Common myeloid progenitor, CD34-positive (primary cell): ENCODE measurements around the gene PPP4R3A.
"Not testable (repeated sequence)": the region's sequence is repeated elsewhere in the genome, so short reads cannot be mapped to it uniquely, and the experiment has no call there.

ENCODE experiments used
- CTCF ChIA-PET: fragments of 350-600 bp; sonication (Branson Sonifier 250); formaldehyde crosslinking; loops from one replicate; lab custom pipeline; 2021; ENCODE audit warnings: antibody characterized with exemption; lab: Charles Lee
- POLR2A ChIA-PET: fragments of 350-600 bp; sonication (Branson Sonifier 250); formaldehyde crosslinking; loops from one replicate; lab custom pipeline; 2021; ENCODE audit warnings: antibody characterized with exemption; lab: Charles Lee
- DNase-seq, 3 donors: peaks; one replicate each; pipeline versions ENCODE4 v3.0.0 to v3.0.0-alpha.2; 2013
- H3K27ac ChIP-seq, 2 experiments: 1 replicate in 1 of 2; 2 replicates in 1 of 2; pipeline ENCODE4 v1.7.0; 2013; ENCODE audit warnings: inconsistent platforms in 2 of 2, low read length in 2 of 2, mild to moderate bottlenecking in 2 of 2, low read depth in 1 of 2, moderate library complexity in 1 of 2; ENCODE audit not compliant: severe bottlenecking in 2 of 2, insufficient read depth in 1 of 2, poor library complexity in 1 of 2
- H3K27me3 ChIP-seq, 5 experiments: replicated peaks in 2 of 5; 1 replicate in 3 of 5; 2 replicates in 2 of 5; pipeline versions ENCODE4 v1.6.1 to v1.7.0; 2013; ENCODE audit warnings: low read length in 4 of 5, mild to moderate bottlenecking in 2 of 5, moderate library complexity in 2 of 5, inconsistent platforms in 1 of 5; ENCODE audit not compliant: insufficient read depth in 5 of 5, control insufficient read depth in 4 of 5
- H3K36me3 ChIP-seq, 4 experiments: 1 replicate in 2 of 4; 2 replicates in 2 of 4; pipeline versions ENCODE4 v1.6.1 to v1.7.0; 2013; ENCODE audit warnings: low read length in 3 of 4, control low read depth in 1 of 4, mild to moderate bottlenecking in 1 of 4; ENCODE audit not compliant: control insufficient read depth in 4 of 4, insufficient read depth in 4 of 4
- H3K4me1 ChIP-seq, 4 experiments: 1 replicate in 3 of 4; 2 replicates in 1 of 4; pipeline versions ENCODE4 v1.6.1 to v1.7.1; 2013; ENCODE audit warnings: low read length in 3 of 4, mild to moderate bottlenecking in 3 of 4, control low read depth in 1 of 4, inconsistent platforms in 1 of 4, moderate library complexity in 1 of 4; ENCODE audit not compliant: control insufficient read depth in 4 of 4, insufficient read depth in 4 of 4; ENCODE audit errors: control extremely low read depth in 1 of 4
- H3K4me3 ChIP-seq, 7 experiments: 1 replicate in 4 of 7; 2 replicates in 3 of 7; pipeline versions ENCODE4 v1.5.1 to v1.7.0; 2013; ENCODE audit warnings: mild to moderate bottlenecking in 7 of 7, low read length in 6 of 7, moderate library complexity in 6 of 7, inconsistent platforms in 2 of 7, low read depth in 2 of 7, control low read depth in 1 of 7; ENCODE audit not compliant: insufficient read depth in 4 of 7, control insufficient read depth in 1 of 7; ENCODE audit errors: extremely low read depth in 1 of 7
- H3K9me3 ChIP-seq, 5 experiments: 1 replicate in 4 of 5; 2 replicates in 1 of 5; pipeline versions ENCODE4 v1.6.1 to v1.7.1; 2013; ENCODE audit warnings: low read length in 4 of 5, mild to moderate bottlenecking in 2 of 5, inconsistent platforms in 1 of 5, low read depth in 1 of 5, moderate library complexity in 1 of 5; ENCODE audit not compliant: control insufficient read depth in 4 of 5, insufficient read depth in 2 of 5; ENCODE audit errors: control extremely low read depth in 1 of 5
- WGBS: methylation state at CpG from one replicate; pipeline ENCODE4 v1.1.5; 2013; ENCODE audit not compliant: insufficient coverage; 5-methylcytosine and 5-hydroxymethylcytosine counted together

The PPP4R3A gene

GRCh38 chr14:91536327-91536726 is 26.2 kb upstream of the PPP4R3A start:
- POLR2A ChIA-PET, result no interaction called here
- CTCF ChIA-PET, result no interaction called here
- H3K4me1 ChIP-seq, result no peaks in the 10 kb centered on the region
- WGBS, result 95% methylated on average over 3 of the region's 3 CpGs
- H3K36me3 ChIP-seq, result no peaks in the 10 kb centered on the region
- peaks cover 0 to 12% (median 3%) of the 10 kb centered on the region in 5 experiments for H3K9me3 ChIP-seq
- H3K27ac ChIP-seq, result no peak overlapping the region
- DNase-seq, result no peak
- H3K27me3 ChIP-seq, result no peaks in the 10 kb centered on the region
- no peak overlapping the region for H3K4me3 ChIP-seq

DNA sequence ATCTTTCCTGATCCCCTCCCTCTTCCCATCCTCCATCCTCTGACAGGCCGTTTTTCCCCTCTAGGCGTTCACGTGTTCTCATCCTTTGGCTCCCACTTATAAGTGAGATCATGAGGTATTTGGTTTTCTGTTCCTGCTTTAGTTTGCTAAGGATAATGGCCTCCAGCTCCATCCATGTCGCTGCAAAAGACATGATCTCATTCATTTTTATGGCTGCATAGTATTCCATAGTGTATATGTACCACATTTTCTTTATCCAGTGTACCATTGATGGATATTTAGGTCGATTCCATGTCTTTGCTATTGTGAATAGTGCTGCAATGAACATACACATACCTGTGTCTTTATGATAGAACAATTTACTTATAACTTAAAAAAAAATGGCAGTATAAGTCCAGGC is 23.9 kb upstream of the PPP4R3A start:
- CTCF ChIA-PET, POLR2A ChIA-PET, H3K36me3 ChIP-seq, H3K27me3 ChIP-seq, H3K4me3 ChIP-seq, H3K9me3 ChIP-seq, H3K4me1 ChIP-seq, H3K27ac ChIP-seq, DNase-seq: not testable (repeated sequence)
- WGBS, result no CpG with 5 or more reads among the region's 5 CpGs

GRCh38 chr14:91533623-91534022 is 23.5 kb upstream of the PPP4R3A start:
- ChIA-PET CTCF (no interaction called here), POLR2A (no interaction called here)
- Histone ChIP-seq H3K4me3 (no peak overlapping the region), H3K36me3 (no peaks in the 10 kb centered on the region), H3K27ac (no peak overlapping the region), H3K9me3 (peaks cover 0 to 3% (median 0%) of the 10 kb centered on the region in 5 experiments), H3K27me3 (no peaks in the 10 kb centered on the region), H3K4me1 (no peaks in the 10 kb centered on the region)
- no CpG with 5 or more reads among the region's 3 CpGs for whole genome bisulfite sequencing
- no peak for DNase-seq

DNA sequence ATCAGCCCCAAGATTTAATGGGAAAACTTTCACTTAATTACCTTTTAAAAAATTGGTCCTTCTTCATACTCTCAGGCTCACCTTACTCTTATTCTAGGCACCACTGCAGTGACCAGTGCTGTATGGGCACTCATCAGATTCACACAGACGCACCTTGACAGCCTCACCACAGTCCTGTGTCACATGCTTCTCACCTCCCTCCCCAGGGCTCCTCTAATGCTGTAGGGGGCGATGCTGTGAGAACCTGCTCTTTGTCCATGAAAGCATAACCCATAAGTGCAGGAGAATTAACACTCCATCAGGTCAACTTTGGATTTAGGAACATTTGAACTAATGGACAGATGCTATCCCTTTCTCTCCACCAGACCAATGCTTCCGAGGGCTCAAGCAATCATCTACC is 13.9 kb upstream of the PPP4R3A start:
- POLR2A ChIA-PET, result no interaction called here
- H3K4me1 ChIP-seq, result no peaks in the 10 kb centered on the region
- WGBS, result 96% methylated on average over 2 of the region's 3 CpGs
- CTCF ChIA-PET, result no interaction called here
- H3K27me3 ChIP-seq, result no peaks in the 10 kb centered on the region
- DNase-seq, result no peak
- no peaks in the 10 kb centered on the region for H3K36me3 ChIP-seq
- H3K27ac ChIP-seq, result no peak overlapping the region
- peaks cover 0 to 5% (median 0%) of the 10 kb centered on the region in 5 experiments for H3K9me3 ChIP-seq
- no peak overlapping the region for H3K4me3 ChIP-seq

GRCh38 chr14:91521061-91521640 is 11.0 kb upstream of the PPP4R3A start:
- H3K27me3 ChIP-seq, result no peaks in the 10 kb centered on the region
- H3K36me3 ChIP-seq, result no peaks in the 10 kb centered on the region
- peak in 2 of 3 donors; percentile 65 to 67 for DNase-seq
- peaks cover 0 to 5% (median 0%) of the 10 kb centered on the region in 5 experiments for H3K9me3 ChIP-seq
- peaks cover 0 to 8% (median 3%) of the 10 kb centered on the region in 4 experiments for H3K4me1 ChIP-seq
- POLR2A ChIA-PET, result no interaction called here
- CTCF ChIA-PET, result no interaction called here
- H3K27ac ChIP-seq, result no peak overlapping the region
- no peak overlapping the region for H3K4me3 ChIP-seq

GRCh38 chr14:91520138-91520537 is 10.0 kb upstream of the PPP4R3A start:
- H3K27ac ChIP-seq, result no peak overlapping the region
- WGBS, result 83% methylated on average over 1 of the region's 2 CpGs
- peaks cover 0 to 5% (median 0%) of the 10 kb centered on the region in 5 experiments for H3K9me3 ChIP-seq
- H3K27me3 ChIP-seq, result no peaks in the 10 kb centered on the region
- CTCF ChIA-PET, result no interaction called here
- no peak overlapping the region for H3K4me3 ChIP-seq
- peaks cover 0 to 10% (median 3%) of the 10 kb centered on the region in 4 experiments for H3K4me1 ChIP-seq
- no peak for DNase-seq
- POLR2A ChIA-PET, result no interaction called here
- no peaks in the 10 kb centered on the region for H3K36me3 ChIP-seq

DNA sequence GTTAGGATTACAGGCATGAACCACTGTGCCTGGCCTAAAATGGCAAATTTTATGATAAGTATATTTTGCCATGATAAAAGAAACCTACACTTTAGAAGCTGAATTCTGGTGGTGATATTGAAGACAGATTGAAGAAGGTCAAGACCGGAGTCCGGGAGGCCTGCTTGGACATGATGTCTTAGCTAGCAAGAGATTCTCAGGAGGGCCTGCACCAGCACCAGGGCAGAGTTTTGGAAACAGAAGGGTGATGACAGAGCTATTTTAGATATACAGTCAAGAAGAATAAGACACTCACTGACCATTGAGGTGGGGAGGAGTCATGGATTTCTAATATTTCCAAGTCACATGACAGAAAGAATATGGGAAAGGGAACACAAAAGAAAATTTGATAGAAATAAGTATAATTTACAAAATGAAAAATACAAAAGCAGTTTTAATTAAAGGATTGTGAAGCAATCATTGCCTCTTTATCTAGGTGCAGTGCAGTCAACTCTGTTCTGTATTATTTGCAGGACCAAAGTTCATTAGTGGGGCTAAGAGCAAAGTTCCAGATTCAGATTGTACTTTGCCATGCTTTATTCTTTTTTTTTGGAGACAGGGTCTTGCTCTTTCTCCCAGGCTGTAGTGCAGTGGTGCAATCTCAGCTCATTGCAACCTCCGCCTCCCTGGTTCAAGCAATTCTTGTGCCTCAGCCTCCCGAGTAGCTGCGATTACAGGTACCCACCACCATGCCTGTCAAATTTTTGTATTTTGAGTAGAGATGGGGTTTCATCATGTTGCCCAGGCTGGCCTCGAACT is 9.3 kb upstream of the PPP4R3A start:
- H3K27ac ChIP-seq, result no peak overlapping the region
- DNase-seq, result no peak
- H3K36me3 ChIP-seq, result no peaks in the 10 kb centered on the region
- no peaks in the 10 kb centered on the region for H3K27me3 ChIP-seq
- peaks cover 0 to 5% (median 0%) of the 10 kb centered on the region in 5 experiments for H3K9me3 ChIP-seq
- CTCF ChIA-PET, result interaction anchor here (0.7 kb wide), 2 partner anchors 363 to 405 kb away, joined by 3 to 4 read pairs; no protein-coding TSS in a partner anchor
- POLR2A ChIA-PET, result no interaction called here
- peaks cover 0 to 10% (median 3%) of the 10 kb centered on the region in 4 experiments for H3K4me1 ChIP-seq
- H3K4me3 ChIP-seq, result no peak overlapping the region
- 98% methylated on average over 5 of the region's 6 CpGs for WGBS
